OCI-LY1 (cell line): ENCODE data around the gene PTAR1.

Source experiments
- CTCF ChIP-seq: fragments of 200-600 bp; sonication (generic), shearing (Covaris generic); IDR thresholded peaks from 2 replicates; pipeline ENCODE4 v1.5.1; 2017; ENCODE audit warnings: mild to moderate bottlenecking, antibody characterized with exemption, low read length, moderate library complexity, mixed read lengths
- EZH2 ChIP-seq: fragments of 200-600 bp; sonication (generic), shearing (Covaris generic); IDR thresholded peaks from 2 replicates; pipeline ENCODE4 v1.8.0; 2017; ENCODE audit warnings: borderline replicate concordance, mixed run types, mild to moderate bottlenecking, antibody characterized with exemption, low read length, moderate library complexity, mixed read lengths

GRCh38 chr9:69671879-69672595 lies 87.8 kb downstream of the PTAR1 start, which contains the start of gene APBA1:
- TF ChIP-seq EZH2 = no peak
- no peak for TF ChIP-seq CTCF
